ENCODE results near the gene HNRNPL.

HNRNPL gene

DNA sequence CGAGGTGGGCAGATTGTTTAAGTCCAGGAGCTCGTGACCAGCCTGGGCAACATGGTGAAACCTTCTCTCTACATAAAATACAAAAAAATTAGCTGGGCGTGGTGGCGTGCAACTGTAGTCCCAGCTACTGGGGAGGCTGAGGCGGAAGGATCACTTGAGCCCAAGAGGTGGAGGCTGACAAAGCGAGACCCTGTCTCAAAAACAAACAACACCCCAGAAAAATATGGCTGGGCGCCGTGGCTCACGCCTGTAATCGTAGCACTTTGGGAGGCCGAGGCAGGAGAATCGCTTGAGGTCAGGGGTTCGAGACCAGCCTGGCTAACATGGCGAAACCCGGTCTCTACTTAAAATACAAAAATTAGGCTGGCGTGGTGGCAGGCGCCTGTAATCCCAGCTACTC lies 3.4 kb upstream of the HNRNPL start:
- no peak for DNase-seq (ENCODE audit: low read depth)
- H3K4me3 ChIP-seq (ENCODE audit: low read length) = peak overlapping the region; percentile 84
- TF ChIP-seq, protein P1, sequence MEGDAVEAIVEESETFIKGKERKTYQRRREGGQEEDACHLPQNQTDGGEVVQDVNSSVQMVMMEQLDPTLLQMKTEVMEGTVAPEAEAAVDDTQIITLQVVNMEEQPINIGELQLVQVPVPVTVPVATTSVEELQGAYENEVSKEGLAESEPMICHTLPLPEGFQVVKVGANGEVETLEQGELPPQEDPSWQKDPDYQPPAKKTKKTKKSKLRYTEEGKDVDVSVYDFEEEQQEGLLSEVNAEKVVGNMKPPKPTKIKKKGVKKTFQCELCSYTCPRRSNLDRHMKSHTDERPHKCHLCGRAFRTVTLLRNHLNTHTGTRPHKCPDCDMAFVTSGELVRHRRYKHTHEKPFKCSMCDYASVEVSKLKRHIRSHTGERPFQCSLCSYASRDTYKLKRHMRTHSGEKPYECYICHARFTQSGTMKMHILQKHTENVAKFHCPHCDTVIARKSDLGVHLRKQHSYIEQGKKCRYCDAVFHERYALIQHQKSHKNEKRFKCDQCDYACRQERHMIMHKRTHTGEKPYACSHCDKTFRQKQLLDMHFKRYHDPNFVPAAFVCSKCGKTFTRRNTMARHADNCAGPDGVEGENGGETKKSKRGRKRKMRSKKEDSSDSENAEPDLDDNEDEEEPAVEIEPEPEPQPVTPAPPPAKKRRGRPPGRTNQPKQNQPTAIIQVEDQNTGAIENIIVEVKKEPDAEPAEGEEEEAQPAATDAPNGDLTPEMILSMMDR (conservative IDR thresholded peaks at IDR 0.05; ENCODE audit: low read length) = no peak

DNA sequence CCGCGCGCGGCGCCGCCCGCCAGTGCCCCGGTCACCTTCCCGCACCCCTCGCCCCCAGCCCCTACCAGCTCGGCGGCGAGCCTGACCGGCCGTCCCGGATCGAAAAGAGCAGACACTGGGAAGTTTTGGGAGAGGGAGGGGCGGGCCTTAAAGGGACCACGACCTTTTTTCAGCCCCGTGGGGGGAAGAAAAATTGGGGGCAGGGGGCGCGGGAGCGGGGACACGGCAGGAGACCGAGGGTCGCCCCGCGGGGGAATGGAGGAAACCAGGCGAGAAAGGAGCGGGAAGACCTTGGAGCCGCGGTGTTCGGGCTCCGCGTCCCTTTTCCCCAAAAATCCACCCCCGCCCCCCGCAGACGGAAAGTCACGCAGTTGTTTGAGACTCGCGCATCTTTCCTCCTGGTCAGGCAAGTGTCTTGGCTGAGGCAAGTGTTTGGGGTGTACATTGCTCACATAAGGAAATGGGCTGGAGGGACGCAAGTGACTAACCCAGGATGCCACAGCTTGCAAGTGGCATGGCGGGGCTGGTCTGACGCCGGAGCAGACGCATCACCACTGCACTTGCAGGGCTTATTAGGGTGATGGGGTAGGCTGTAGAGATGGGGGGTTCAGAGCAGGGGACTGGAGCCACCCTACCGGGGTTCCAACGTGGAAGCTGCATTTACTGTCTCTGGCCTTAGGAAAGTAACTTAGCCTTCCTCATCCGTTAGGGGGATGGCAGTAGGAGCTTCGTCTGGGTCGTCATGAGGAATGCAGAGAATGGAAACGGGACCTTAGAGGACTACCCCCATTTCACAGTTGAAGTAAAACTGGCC lies 2.7 kb upstream of the HNRNPL start:
- peak overlapping the region; percentile 84 for H3K4me3 ChIP-seq (ENCODE audit: low read length)
- TF ChIP-seq, protein P1 (conservative IDR thresholded peaks at IDR 0.05; ENCODE audit: low read length) = no peak
- peak; percentile 83 for DNase-seq (ENCODE audit: low read depth)

DNA sequence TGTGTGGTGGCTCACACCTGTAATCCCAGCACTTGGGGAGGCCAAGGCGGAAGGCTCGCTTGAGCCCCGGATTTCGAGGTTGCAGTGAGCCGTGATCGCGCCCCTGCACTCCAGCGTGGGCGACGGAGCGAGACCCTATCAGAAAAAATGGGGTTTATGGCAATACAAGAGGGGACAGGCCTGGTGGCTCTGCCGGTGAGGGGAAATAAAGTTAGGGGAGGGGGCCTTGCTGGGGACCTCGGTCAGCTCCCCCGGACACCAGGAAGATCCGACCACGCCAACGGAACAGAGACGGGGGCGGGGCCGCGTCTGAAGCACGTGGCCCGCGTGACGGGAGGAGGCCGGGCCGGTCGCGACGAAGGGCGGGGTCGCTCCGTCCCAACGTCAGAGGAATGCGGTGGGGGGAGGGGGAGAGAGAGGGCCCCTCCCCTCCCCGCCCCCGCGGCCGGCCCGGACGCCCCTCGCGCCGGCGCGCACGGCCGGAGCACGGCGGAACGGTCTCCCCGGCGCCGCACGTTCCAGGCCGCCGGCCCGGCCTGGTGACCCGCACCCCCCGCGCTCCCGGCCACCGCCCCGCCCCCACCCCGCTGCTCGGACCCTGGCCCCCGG lies 1.9 kb upstream of the HNRNPL start:
- H3K4me3 ChIP-seq (ENCODE audit: low read length) = peak overlapping the region; percentile 84
- peak; percentile 90 for DNase-seq (ENCODE audit: low read depth)
- TF ChIP-seq, protein P1 (conservative IDR thresholded peaks at IDR 0.05; ENCODE audit: low read length) = no peak

DNA sequence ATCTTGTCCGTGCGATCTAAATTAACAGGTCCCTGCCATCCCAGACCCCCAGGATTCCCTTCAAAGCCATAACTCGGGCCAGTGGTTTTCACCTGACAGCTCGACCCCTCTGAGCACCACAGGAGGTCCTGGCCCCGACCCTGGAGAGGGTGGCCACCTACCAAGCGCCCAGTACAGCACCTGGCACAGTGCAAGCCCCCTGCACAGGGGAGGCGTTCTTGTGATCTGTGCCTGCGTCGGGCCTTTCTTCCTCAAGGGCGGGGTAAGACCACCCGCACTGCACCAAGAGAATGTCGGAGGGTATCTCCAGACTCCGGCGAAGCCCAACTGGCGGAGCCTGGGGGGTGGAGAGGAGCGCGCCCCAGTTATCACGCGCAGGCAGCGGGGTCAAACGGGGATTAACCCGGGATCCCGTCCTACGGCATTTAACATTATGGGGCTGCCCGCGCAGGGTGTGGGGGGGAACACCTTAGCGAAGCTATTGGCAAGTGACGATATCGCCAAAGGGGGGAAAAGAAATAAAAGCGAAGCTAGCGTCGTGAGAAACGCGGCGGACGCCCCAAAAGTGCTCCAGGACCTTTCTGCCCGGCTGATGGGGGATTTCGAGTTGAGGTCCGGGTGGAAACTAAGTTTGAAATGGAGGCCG lies 1.3 kb upstream of the HNRNPL start:
- H3K4me3 ChIP-seq (ENCODE audit: low read length) = peak overlapping the region; percentile 78
- DNase-seq (ENCODE audit: low read depth) = no peak
- TF ChIP-seq, protein P1 (conservative IDR thresholded peaks at IDR 0.05; ENCODE audit: low read length) = no peak

DNA sequence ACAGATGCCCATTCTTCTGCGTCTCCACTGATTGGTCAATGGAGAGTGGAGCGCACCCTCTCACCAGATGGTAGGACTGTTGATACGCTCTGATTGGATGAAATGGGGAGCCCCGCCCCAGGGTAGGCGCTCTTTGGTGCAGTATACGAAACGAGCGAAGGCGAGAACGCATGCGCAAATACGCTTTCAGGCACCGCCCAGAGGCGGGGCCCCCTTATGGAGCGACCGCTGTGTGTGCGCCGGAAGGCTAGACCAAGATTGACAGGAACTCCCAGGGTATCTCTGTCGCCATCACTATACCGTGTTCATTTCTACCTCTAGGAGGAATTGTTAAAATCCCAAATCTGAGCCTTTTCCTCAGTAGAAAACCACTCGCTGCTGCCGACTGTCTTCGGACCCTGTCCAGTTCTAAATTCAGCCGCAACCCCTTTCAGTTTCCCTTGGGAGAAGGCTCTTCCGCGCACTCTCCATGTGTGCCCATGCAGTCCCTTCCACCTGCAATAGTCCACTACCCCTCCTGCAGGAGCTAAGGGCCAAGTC lies 720 bp upstream of the HNRNPL start:
- DNase-seq (ENCODE audit: low read depth) = no peak
- H3K4me3 ChIP-seq (ENCODE audit: low read length) = peak overlapping the region; percentile 78
- TF ChIP-seq, protein P1 (conservative IDR thresholded peaks at IDR 0.05; ENCODE audit: low read length) = peak; percentile 43

DNA sequence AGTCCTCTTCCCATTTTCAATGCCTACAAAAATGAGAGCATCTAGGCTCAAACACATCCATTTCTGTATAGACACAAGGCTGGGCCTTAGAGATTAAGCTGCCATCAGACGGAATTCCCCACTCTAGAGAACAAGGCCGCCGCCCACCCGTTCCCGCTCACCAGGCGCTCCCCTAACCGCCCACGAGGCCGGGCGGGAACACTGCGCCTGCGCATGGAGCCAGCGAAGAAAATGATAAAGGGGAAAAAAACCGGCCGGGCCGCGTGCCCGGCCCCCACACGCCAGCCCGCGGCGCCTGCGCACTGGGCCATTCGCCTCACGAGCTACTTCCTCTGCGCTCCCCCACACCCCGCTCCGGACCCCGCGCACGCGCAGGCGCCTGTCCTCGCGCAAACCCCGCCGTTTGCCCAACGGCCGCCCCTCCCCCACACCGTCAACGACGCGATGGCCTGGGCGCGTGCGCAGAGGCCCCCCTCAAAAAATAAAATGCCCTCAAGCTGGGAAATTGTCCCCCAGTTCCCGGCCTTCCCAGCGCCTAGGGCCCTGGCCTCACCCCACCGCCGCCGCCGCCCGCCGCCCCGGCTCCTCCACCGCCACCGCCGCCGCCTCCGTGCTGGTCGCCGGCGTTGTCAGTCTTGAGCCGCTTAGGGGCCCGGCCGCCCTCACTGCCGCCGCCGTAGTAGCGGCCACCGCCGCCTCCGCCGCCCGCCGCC lies 483 bp downstream of the HNRNPL start:
- TF ChIP-seq, protein P1 (conservative IDR thresholded peaks at IDR 0.05; ENCODE audit: low read length) = no peak
- peak; percentile 91 for DNase-seq (ENCODE audit: low read depth)

More for the DNA sequence above, 483 bp downstream of the HNRNPL start:
- peak overlapping the region; percentile 76 for H3K4me3 ChIP-seq (ENCODE audit: low read length)
